Fibroblast of skin of right quadriceps (primary cell): ENCODE measurements around the gene ALDH3B2.
"Not testable (repeated sequence)": the region's sequence is repeated elsewhere in the genome, so short reads cannot be mapped to it uniquely, and the experiment has no call there.

Source experiments
- DNase-seq: peaks from one replicate; pipeline ENCODE4 v3.0.0-alpha.2; 2013

ALDH3B2 gene

GRCh38 chr11:67682126-67683034 lies 8.0 kb upstream of the ALDH3B2 start:
- not testable (repeated sequence) for DNase-seq

GRCh38 chr11:67680696-67681470 lies 6.5 kb upstream of the ALDH3B2 start:
- DNase-seq, result no peak

DNA sequence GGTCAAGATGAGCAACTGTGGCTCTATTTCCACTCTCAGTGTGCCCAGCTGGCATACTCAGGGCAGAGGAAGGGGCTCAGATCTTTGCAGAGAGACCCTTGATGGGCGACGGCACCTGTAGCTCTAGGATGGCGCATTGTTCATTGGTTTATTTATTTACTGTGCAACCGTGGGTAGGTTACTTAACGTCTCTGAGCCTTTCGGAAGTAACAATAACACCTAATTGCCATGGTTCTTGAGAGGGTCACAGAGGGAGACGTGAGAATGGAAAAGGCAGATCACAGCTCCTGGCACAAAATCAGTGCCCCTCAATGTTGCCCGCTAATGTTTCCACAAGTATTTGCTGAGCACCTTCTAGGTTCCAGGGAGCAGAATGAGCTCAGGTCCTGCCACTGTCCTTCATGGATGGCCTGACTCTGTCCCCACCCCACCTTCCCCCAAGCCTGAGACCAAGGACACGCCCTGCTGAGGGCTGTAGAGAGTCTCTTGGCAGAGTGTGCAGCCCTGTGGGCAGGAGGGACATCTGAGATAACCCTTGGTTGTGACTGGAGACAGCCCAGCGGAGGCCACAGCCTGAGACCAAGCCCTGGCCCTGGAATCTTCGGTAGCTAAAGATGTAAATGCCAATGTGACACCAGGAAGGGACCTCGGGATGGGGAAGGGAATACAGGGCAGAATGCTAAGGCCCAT lies 780 bp upstream of the ALDH3B2 start:
- DNase-seq, result no peak

- no peak for DNase-seq
These were observed 521 bp downstream of the ALDH3B2 start for GRCh38 chr11:67673902-67674301.

DNA sequence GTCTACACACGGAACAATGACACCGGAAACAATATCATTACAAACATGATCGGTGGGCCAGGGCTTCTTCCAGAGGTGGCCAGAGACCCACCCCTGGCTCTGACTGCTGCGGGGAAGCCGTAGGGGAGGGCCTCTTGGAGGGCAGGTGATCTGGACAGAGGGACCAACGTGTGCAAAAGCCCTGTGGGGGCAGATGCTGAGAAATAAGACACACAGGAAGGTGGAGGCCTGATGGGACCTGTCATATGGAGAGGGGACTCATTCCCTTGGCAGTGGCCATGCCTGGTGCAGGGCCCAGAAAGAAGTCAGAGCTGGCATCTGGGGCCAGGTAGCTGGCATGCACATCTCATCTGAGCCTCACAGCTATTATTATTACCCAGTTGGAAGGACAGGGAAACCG lies 1.1 kb downstream of the ALDH3B2 start:
- DNase-seq, result no peak

DNA sequence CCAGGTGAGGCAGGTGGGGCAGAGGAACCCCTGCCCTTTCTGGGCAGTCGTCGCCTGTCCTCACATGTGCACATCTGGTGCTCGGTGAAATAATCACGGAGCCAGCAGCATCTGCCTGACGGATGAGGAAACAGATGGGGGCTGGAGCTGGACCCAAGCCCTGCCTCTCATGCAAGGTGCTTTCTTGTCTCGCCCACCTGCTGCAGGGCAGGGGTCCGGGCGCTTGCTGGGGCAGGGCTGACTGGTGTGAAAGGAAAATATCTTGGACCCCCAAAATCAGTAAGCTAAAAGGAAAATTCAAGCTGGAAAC lies 3.3 kb downstream of the ALDH3B2 start:
- DNase-seq, result no peak

DNA sequence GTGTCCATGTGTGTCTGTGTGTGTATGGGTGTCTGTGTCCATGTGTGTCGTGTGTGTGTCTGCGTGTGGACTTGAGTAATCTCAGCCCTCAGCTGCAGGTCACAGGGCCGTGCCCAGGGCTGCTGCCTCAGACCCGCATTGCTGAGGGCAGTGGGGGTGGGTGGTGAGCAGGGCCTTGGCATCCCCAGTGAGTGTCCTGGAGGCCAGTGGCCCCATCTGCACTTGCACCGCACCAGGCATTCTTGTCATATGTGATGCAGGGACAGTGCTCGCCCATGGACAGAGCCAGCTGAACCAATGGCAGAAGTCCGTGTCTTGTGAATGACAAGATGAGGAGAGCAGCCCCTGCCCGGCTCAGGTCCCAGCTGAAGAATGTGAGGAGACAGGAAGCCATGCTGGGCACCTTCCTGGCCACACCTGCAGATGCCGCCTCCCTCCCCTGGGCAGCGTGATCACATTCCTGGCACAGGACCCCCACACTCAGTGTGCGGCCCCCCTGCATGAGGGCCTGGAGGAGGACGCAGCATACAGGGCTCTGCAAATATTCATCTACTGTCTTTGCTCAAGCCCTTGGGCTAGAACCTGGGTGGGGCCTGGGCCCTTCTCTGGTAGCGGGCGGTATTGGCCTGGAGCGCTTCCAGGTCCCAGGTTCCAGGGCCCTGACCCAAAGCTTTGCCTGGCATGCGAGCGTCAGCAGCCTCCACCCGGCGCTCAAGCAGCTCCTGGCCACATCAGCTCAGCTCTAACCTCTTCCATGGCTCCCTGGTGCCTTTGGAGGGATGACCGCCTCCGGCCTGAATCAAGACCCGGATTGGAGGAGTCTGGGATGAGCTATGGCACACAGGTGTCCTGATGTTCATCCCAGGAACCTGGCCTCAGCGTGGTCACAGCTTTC lies 3.9 kb downstream of the ALDH3B2 start:
- DNase-seq, result no peak

DNA sequence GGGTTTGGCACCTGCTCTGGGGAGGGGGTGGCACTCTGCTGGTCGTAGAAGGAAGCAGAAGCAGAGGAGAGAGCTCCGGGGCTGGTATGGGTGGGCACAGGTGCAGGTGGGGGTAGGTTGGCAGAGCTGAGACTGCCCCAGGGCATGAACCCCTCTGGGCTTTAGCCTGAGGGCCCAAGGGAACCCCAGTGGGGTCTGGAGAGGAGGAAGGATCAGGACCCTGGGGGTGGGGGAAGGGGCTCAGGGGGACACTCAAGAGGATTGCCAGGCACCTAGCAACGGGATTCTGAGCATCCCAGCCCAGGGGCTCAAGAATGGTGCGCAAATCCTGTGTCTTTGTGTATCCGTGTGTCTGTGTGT lies 6.3 kb downstream of the ALDH3B2 start:
- no peak for DNase-seq

GRCh38 chr11:67667490-67668191 lies 6.8 kb downstream of the ALDH3B2 start:
- no peak for DNase-seq

DNA sequence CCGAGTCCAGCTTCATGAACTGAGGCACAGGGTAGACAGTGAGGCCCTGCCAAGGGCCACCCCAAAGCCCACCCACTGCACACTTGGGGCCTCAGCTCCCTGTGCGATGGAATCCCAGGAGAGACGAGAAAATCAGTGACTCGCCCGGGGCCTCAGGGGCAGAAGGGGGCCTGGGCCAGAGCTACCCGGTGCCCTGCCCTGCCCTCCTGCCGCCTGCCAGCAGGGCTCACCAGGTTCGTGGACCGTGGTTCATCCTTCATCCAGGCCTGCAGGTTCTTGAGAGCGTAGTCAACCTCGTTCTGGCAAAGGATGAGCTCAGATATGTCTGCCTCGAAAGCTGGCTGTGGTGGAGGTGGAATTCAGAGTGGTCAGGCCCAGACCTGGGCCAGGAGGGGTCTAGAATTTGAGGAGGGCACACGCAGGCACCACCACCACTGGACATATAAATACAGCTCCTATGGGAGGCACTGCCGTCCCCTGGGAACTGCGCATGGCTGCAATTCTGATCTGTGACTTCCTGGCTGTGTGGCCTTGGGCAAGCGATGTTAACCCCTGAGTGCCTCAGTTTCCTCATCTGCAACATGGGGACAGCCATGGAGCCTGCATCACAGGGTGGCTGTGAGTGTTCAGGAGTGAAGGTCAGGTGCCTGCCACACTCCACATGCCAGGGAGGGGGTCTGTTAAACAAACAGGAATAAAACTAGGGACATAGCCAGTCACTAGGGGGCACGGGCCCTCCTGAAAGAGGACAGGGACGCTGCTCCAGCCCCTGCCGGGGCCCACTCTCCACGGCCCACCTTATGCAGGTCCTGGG lies 7.5 kb downstream of the ALDH3B2 start:
- DNase-seq, result no peak

- DNase-seq, result no peak
These were observed 8.1 kb downstream of the ALDH3B2 start for GRCh38 chr11:67666303-67666645.

- DNase-seq, result no peak
These were observed 8.7 kb downstream of the ALDH3B2 start for GRCh38 chr11:67665541-67666302.

DNA sequence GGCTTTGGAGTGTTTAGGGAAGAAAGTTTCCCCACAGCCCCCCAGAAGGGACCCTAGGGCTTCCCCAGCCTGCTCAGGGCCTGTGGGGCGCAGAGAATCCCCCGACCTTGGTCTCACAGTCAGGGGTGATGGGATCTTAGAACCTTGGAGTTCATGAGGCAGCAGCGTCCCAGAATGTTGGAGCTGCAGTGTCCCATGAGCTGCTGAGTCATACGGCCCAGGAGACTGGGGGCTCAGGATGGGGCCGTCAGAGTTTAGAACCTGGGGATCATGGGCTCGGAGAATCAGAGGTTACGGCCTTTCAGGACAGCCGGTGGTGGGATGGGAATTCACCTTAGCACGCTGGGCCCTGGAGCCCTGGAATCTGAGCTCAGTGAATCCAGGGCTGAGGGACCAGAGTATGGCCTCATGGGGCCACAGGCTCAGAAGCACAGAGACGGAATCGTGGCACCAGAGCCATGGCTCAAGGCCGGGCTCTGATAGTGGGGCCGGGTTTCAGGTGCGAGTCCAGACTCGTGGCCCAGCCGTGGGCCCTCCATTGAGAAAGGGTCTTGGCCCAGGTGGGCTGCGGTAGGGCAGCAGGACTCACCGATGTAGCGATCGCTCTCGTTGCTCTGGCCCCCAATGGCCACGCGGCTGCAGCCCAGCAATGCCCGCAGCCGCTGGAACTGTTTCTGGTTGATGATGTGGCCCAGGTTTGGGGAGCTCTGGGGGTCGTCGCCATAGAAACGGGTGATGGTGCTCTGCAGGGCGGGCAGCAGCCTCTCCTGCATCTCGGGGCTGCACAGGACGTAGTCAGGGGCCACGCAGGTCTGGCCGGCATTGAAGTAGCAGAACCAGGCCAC lies 9.5 kb downstream of the ALDH3B2 start:
- DNase-seq, result no peak

GRCh38 chr11:67664213-67664585 lies 10.2 kb downstream of the ALDH3B2 start:
- DNase-seq, result no peak

DNA sequence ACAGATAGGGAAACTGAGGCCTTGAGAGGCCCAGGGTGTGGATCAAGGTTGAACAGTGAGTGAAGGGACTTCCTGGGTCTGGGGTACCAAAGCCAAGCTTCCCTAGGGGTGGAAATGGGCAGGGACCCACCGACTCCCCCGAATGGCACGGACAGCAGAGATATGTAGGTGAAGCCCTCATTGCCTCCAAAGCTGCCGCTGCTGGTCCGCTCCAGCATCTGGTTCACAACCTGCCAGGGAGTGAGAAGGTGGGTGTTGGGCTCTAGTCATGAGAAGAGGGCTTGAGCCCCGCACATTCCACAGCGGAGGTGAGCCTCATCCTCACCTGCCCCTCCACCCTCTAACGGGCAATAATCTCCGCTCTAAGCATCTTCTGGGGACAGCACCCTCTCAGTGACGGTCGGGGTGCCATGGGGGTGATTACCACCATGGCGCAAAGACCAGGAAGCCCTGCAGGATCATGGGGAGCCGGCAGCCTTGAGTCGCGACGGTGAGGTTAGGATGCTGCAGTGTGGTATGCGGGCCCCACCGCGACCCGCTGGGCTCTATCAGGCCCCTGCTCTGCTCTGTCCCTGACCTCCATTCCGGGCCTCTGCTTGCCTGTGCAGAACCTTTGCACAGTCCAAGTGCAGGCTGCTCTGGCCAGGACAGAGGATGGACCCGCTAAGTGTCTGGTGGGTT lies 10.8 kb downstream of the ALDH3B2 start:
- DNase-seq, result no peak

DNA sequence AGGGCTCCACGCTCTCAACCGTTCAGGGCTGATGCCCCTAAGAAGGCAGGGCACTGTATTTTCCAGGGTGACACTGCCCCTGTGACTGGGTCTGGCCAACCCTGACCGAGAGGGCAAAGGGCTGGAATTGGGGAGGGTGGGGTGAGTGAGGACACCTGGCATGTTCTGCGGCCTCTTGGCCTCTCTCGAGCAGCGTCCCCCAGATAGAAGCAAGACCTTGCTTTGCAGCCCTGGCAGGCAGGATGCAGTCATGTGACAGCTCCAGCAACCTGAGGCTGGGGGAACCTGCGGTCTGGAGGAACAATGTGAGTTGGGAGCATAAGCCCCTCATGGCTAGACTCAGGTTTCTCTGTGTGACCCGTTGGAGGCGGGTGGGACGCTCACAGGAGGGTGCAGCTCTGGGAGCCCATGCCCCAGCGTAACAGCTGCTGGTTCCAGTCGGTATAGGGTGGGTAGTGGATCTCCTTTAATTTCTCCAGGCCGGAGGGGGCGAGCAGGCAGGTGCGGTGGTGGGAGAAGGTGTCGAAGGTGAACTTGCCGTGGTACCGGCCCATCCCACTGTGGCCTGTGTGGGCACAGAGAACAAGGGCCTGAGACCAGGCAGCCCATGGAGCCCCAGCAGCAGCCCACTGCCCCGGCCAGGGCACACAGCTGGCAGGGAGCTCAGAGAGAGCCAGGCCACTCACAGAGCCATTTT lies 11.4 kb downstream of the ALDH3B2 start:
- DNase-seq, result no peak

DNA sequence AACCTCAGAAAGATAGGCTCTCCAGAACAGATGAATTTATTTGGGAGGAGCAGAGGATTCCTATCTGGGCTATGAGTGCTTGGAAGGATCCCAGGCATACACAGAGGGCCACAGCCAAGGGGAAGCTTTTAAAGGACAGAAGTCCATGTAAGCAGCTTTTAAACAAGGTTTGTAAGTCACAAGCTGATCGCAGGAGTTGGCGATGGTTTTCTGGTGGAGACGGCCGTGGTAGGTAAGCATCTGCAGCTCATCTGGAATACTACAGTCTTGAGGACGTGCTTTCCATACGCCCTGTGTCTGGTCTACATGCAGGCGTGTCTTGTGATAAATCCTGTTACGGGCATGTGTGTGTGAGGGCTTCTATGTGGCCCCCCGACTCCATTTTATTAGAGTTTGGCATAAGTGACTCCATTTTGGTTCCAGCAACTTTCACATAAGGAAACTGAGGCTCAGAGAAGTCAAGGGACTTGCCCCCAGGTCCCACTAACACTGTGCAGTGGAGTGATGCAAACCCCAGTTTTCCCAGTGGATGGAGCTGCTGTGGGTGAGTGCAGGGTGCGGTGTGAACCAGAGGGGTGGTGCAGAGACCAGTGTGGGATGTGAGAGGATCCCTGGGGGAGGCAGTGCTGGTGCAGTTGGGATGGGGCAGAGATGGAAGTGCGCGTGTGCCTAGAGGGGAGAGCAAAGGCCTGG lies 12.1 kb downstream of the ALDH3B2 start:
- no peak for DNase-seq

DNA sequence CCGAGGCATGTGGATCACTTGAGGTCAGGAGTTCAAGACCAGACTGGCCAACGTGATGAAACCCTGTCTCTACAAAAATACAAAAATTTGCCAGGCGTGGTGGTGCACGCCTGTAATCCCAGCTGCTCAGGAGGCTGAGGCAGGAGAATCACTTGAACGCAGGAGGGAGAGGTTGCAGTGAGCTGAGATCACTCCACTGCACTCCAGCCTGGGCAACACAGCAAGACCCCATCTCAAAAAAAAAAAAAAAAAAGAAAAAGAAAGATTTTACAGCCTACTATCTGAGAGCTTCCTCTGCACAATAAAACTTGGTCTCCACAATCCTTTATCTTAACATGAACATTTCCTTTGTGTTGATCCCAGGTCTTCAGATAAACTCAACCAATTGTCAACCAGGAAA lies 13.7 kb downstream of the ALDH3B2 start:
- DNase-seq, result not testable (repeated sequence)
